Pancreas (tissue), 10 donors: Measurements from ENCODE around the gene KRTAP3-2. TPM values are rescaled to one million over a fixed set of nuclear protein-coding genes. Genes with fewer than 3 reads are reported as not detected.

Source experiments
- ATAC-seq, 4 donors: fragments of 200-7000 bp; cut with Tn5 transposase; one replicate each; pipeline versions ENCODE4 v1.8.0 to v1.9.1; 2020; ENCODE audit warnings: mild to moderate bottlenecking in 4 of 4, moderate library complexity in 4 of 4
- DNase-seq, 6 donors: peaks; one replicate each; pipeline ENCODE4 v3.0.0-alpha.2; 2020
- FAIRE-seq: peaks from 2 replicates; lab custom pipeline; 2012; peaks lifted over from hg19 to GRCh38; lab: Jason Lieb, UNC
- H3K27ac ChIP-seq, 4 donors: fragments of 200-600 bp; sonication (generic); 1 replicate in 3 of 4; 2 replicates in 1 of 4; pipeline versions ENCODE4 v1.5.0 to v1.8.0; 2020
- H3K27me3 ChIP-seq, 4 donors: fragments of 200-600 bp; one replicate each; pipeline ENCODE4 v1.8.0; 2021
- H3K36me3 ChIP-seq, 3 donors: fragments of 200-600 bp; sonication (generic) in 1 of 3; one replicate each; pipeline versions ENCODE4 v1.5.0 to v1.8.0; 2020 to 2021
- H3K4me1 ChIP-seq, 3 donors: fragments of 200-600 bp; one replicate each; pipeline ENCODE4 v1.8.0; 2021
- H3K4me3 ChIP-seq, 4 donors: fragments of 200-600 bp; sonication (generic) in 2 of 4; one replicate each; pipeline versions ENCODE4 v1.5.0 to v1.8.0; 2020 to 2021
- H3K9me3 ChIP-seq, 4 donors: fragments of 200-600 bp; one replicate each; pipeline ENCODE4 v1.8.0; 2021
- WGBS, 2 donors: extraction: QIAGEN DNeasy Blood & Tissue Kit; methylation state at CpG; one replicate each; pipeline ENCODE4 v1.1.7; 2013; 5-methylcytosine and 5-hydroxymethylcytosine counted together
- intact Hi-C, 3 donors: fragments of 100-400 bp; cut with DNase I; formaldehyde crosslinking; loops; one replicate each; pipeline versions ENCODE4 v1.11.1 to v1.14.2; 2022
- polyA plus RNA-seq, 2 donors: library from polyadenylated mRNA; stranded (reverse); fragments of 200-250 nt; gene quantifications; one replicate each; pipeline ENCODE4 v1.2.3, GENCODE V29; 2013
- total RNA-seq, 6 donors: library from RNA; stranded (reverse); fragmentation: NEBNext Ultra II Directional in 4 of 6; extraction: Animal tissue kit (Norgen Biotek cat#: 25700) in 4 of 6; gene quantifications; one replicate each; pipeline versions ENCODE4 v1.2.1 to v1.2.4, GENCODE V29; 2021 to 2023
- TF ChIP-seq, protein P1 (sequence below), 4 donors: fragments of 200-600 bp; sonication (generic) in 3 of 4; IDR thresholded peaks; one replicate each; pipeline versions ENCODE4 v1.5.0 to v1.8.0; 2021; ENCODE audit warnings: antibody characterized with exemption in 4 of 4
- donor health status: healthy with polysubstance abuse.
- donor health status: DM: no; HTN: no; CAD: no; lungs with moderate emphysema.
- donor health status: DM: no; HTN: no; CAD: no.
- donor health status: control.
- donor health status: control.
- donor health status: Bipolar disorder and iron deficiency.
- donor health status: DM: yes; HTN: yes; CAD: no.
- donor health status: DM: no; HTN: no; CAD: no.
- donor health status: DM: no; HTN: no; CAD: no.
- donor health status: DM: yes; HTN: yes; CAD: no.

KRTAP3-2 gene
- total and polyA plus RNA-seq, 8 donors, result not detected

- ATAC-seq, result no peak
- intact Hi-C loops, result no loop called here
- Histone ChIP-seq H3K4me3 (no peak overlapping the region), H3K27me3 (peaks cover 0 to 3% (median 0%) of the 10 kb centered on the region in 4 donors), H3K9me3 (no peaks in the 10 kb centered on the region), H3K27ac (no peak overlapping the region), H3K36me3 (no peaks in the 10 kb centered on the region), H3K4me1 (no peaks in the 10 kb centered on the region)
- WGBS, 2 donors, result 9 to 11% methylated on average over 10 of the region's 10 CpGs
- DNase-seq, result no peak
- no peak for FAIRE-seq
- TF ChIP-seq, protein P1, sequence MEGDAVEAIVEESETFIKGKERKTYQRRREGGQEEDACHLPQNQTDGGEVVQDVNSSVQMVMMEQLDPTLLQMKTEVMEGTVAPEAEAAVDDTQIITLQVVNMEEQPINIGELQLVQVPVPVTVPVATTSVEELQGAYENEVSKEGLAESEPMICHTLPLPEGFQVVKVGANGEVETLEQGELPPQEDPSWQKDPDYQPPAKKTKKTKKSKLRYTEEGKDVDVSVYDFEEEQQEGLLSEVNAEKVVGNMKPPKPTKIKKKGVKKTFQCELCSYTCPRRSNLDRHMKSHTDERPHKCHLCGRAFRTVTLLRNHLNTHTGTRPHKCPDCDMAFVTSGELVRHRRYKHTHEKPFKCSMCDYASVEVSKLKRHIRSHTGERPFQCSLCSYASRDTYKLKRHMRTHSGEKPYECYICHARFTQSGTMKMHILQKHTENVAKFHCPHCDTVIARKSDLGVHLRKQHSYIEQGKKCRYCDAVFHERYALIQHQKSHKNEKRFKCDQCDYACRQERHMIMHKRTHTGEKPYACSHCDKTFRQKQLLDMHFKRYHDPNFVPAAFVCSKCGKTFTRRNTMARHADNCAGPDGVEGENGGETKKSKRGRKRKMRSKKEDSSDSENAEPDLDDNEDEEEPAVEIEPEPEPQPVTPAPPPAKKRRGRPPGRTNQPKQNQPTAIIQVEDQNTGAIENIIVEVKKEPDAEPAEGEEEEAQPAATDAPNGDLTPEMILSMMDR (IDR thresholded peaks at IDR 0.05), result no peak
Observed at GRCh38 chr17:40949418-40949817, 50.3 kb downstream of the KRTAP3-2 start.

Other genes starting within 250 kb of the KRTAP3-2 start
Only the 30 nearest of the 37 such genes appear.
- gene KRT28, start 199.9 kb downstream of the KRTAP3-2 start, total RNA-seq, result not detected
- gene KRT28, start 199.9 kb downstream of the KRTAP3-2 start, polyA plus RNA-seq, result not detected
- gene KRT10, start 177.3 kb downstream of the KRTAP3-2 start, total RNA-seq, result 10 to 100 TPM; 13.9 to 25.5 (median 19.6) TPM
- 10 to 100 TPM; 29.2 to 31.0 TPM for gene KRT10, start 177.3 kb downstream of the KRTAP3-2 start, polyA plus RNA-seq
- gene KRT12, start 132.7 kb downstream of the KRTAP3-2 start, total RNA-seq, result not detected
- gene KRT12, start 132.7 kb downstream of the KRTAP3-2 start, polyA plus RNA-seq, result not detected
- gene KRT20, start 114.7 kb downstream of the KRTAP3-2 start, total RNA-seq, result under 1 TPM in 1 of 6 donors, not detected in 5; 0.63 TPM
- gene KRT20, start 114.7 kb downstream of the KRTAP3-2 start, polyA plus RNA-seq, result under 1 TPM in 1 of 2 donors, not detected in 1; 0.46 TPM
- 10 to 100 TPM in 2 of 6 donors, 1 to 10 TPM in 1, under 1 TPM in 3; 0.78 to 17.7 (median 1.1) TPM for gene KRT23, start 62.3 kb downstream of the KRTAP3-2 start, total RNA-seq
- gene KRT23, start 62.3 kb downstream of the KRTAP3-2 start, polyA plus RNA-seq, result 1 to 10 TPM in 1 of 2 donors, under 1 TPM in 1; 0.59 to 7.6 TPM
- gene KRT39, start 33.0 kb downstream of the KRTAP3-2 start, total RNA-seq, result not detected
- gene KRT39, start 33.0 kb downstream of the KRTAP3-2 start, polyA plus RNA-seq, result not detected
- under 1 TPM in 3 of 6 donors, not detected in 3; 0.09 to 0.24 (median 0.20) TPM for gene KRT40, start 15.6 kb downstream of the KRTAP3-2 start, total RNA-seq
- gene KRT40, start 15.6 kb downstream of the KRTAP3-2 start, polyA plus RNA-seq, result 1 to 10 TPM in 1 of 2 donors, under 1 TPM in 1; 0.61 to 1.0 TPM
- not detected for gene KRTAP3-3, start 5.7 kb downstream of the KRTAP3-2 start, total RNA-seq
- gene KRTAP3-3, start 5.7 kb downstream of the KRTAP3-2 start, polyA plus RNA-seq, result under 1 TPM in 1 of 2 donors, not detected in 1; 0.30 TPM
- gene KRTAP3-1, start 9.2 kb upstream of the KRTAP3-2 start, total RNA-seq, result not detected
- under 1 TPM in 1 of 2 donors, not detected in 1; 0.19 TPM for gene KRTAP3-1, start 9.2 kb upstream of the KRTAP3-2 start, polyA plus RNA-seq
- not detected for gene KRTAP1-5, start 27.3 kb upstream of the KRTAP3-2 start, total RNA-seq
- gene KRTAP1-5, start 27.3 kb upstream of the KRTAP3-2 start, polyA plus RNA-seq, result not detected
- gene KRTAP1-4, start 30.3 kb upstream of the KRTAP3-2 start, total RNA-seq, result not detected
- gene KRTAP1-4, start 30.3 kb upstream of the KRTAP3-2 start, polyA plus RNA-seq, result not detected
- not detected for gene KRTAP1-3, start 35.0 kb upstream of the KRTAP3-2 start, total RNA-seq
- not detected for gene KRTAP1-3, start 35.0 kb upstream of the KRTAP3-2 start, polyA plus RNA-seq
- gene KRTAP1-1, start 41.5 kb upstream of the KRTAP3-2 start, total RNA-seq, result under 1 TPM in 3 of 6 donors, not detected in 3; 0.16 to 0.46 (median 0.31) TPM
- gene KRTAP1-1, start 41.5 kb upstream of the KRTAP3-2 start, polyA plus RNA-seq, result under 1 TPM in 1 of 2 donors, not detected in 1; 0.68 TPM
- gene KRTAP2-1, start 47.4 kb upstream of the KRTAP3-2 start, total RNA-seq, result not detected
- not detected for gene KRTAP2-1, start 47.4 kb upstream of the KRTAP3-2 start, polyA plus RNA-seq
- gene KRTAP2-2, start 55.3 kb upstream of the KRTAP3-2 start, total RNA-seq, result not detected
- gene KRTAP2-2, start 55.3 kb upstream of the KRTAP3-2 start, polyA plus RNA-seq, result not detected
- not detected for gene KRTAP2-3, start 60.2 kb upstream of the KRTAP3-2 start, total RNA-seq
- gene KRTAP2-3, start 60.2 kb upstream of the KRTAP3-2 start, polyA plus RNA-seq, result not detected
- not detected for gene KRTAP2-4, start 66.0 kb upstream of the KRTAP3-2 start, total RNA-seq
- not detected for gene KRTAP2-4, start 66.0 kb upstream of the KRTAP3-2 start, polyA plus RNA-seq
- not detected for gene KRTAP4-7, start 84.2 kb upstream of the KRTAP3-2 start, total RNA-seq
- gene KRTAP4-7, start 84.2 kb upstream of the KRTAP3-2 start, polyA plus RNA-seq, result not detected
- gene KRTAP4-8, start 98.2 kb upstream of the KRTAP3-2 start, total RNA-seq, result not detected
- not detected for gene KRTAP4-8, start 98.2 kb upstream of the KRTAP3-2 start, polyA plus RNA-seq
- not detected for gene KRTAP4-16, start 102.3 kb upstream of the KRTAP3-2 start, total RNA-seq
- not detected for gene KRTAP4-16, start 102.3 kb upstream of the KRTAP3-2 start, polyA plus RNA-seq
- not detected for gene KRTAP4-9, start 105.5 kb upstream of the KRTAP3-2 start, total RNA-seq
- gene KRTAP4-9, start 105.5 kb upstream of the KRTAP3-2 start, polyA plus RNA-seq, result not detected
- gene KRTAP4-11, start 118.5 kb upstream of the KRTAP3-2 start, total RNA-seq, result not detected
- gene KRTAP4-11, start 118.5 kb upstream of the KRTAP3-2 start, polyA plus RNA-seq, result not detected
- not detected for gene KRTAP4-12, start 124.3 kb upstream of the KRTAP3-2 start, total RNA-seq
- gene KRTAP4-12, start 124.3 kb upstream of the KRTAP3-2 start, polyA plus RNA-seq, result not detected
- gene KRTAP4-6, start 140.6 kb upstream of the KRTAP3-2 start, total RNA-seq, result not detected
- not detected for gene KRTAP4-6, start 140.6 kb upstream of the KRTAP3-2 start, polyA plus RNA-seq
- gene KRTAP4-5, start 149.9 kb upstream of the KRTAP3-2 start, total RNA-seq, result not detected
- not detected for gene KRTAP4-5, start 149.9 kb upstream of the KRTAP3-2 start, polyA plus RNA-seq
- gene KRTAP4-4, start 160.8 kb upstream of the KRTAP3-2 start, total RNA-seq, result not detected
- not detected for gene KRTAP4-4, start 160.8 kb upstream of the KRTAP3-2 start, polyA plus RNA-seq
- not detected for gene KRTAP4-3, start 168.3 kb upstream of the KRTAP3-2 start, total RNA-seq
- not detected for gene KRTAP4-3, start 168.3 kb upstream of the KRTAP3-2 start, polyA plus RNA-seq
- not detected for gene KRTAP4-2, start 178.3 kb upstream of the KRTAP3-2 start, total RNA-seq
- not detected for gene KRTAP4-2, start 178.3 kb upstream of the KRTAP3-2 start, polyA plus RNA-seq
- not detected for gene KRTAP4-1, start 185.0 kb upstream of the KRTAP3-2 start, total RNA-seq
- not detected for gene KRTAP4-1, start 185.0 kb upstream of the KRTAP3-2 start, polyA plus RNA-seq
- not detected for gene KRTAP9-1, start 190.0 kb upstream of the KRTAP3-2 start, total RNA-seq
- gene KRTAP9-1, start 190.0 kb upstream of the KRTAP3-2 start, polyA plus RNA-seq, result not detected